NOMO-1 treated with dmso at 0.1 percent for 144 hours (cell line): ENCODE data around the gene MAPRE2.

Experiments used
- DNase-seq: peaks from one replicate; lab custom pipeline; 2025; ENCODE audit not compliant: unreplicated experiment; lab: John Stamatoyannopoulos, UW

The MAPRE2 gene

GRCh38 chr18:35174093-35174731 lies 133.0 kb downstream of the MAPRE2 start:
- DNase-seq, result peak; percentile 73

- no peak for DNase-seq
Observed at GRCh38 chr18:35174745-35175144, 133.5 kb downstream of the MAPRE2 start.

GRCh38 chr18:35176925-35177324 lies 135.7 kb downstream of the MAPRE2 start:
- no peak for DNase-seq

GRCh38 chr18:35178260-35178659 lies 137.0 kb downstream of the MAPRE2 start:
- DNase-seq, result no peak

GRCh38 chr18:35179906-35180305 lies 138.7 kb downstream of the MAPRE2 start:
- no peak for DNase-seq

- DNase-seq, result no peak
Observed at GRCh38 chr18:35180455-35180854, 139.2 kb downstream of the MAPRE2 start.

GRCh38 chr18:35182151-35182550 lies 140.9 kb downstream of the MAPRE2 start:
- no peak for DNase-seq

GRCh38 chr18:35183886-35184285 lies 142.7 kb downstream of the MAPRE2 start:
- no peak for DNase-seq

- no peak for DNase-seq
Observed at GRCh38 chr18:35185771-35186170, 144.6 kb downstream of the MAPRE2 start.

- no peak for DNase-seq
Observed at GRCh38 chr18:35186291-35187034, 145.2 kb downstream of the MAPRE2 start.

GRCh38 chr18:35189510-35189909 lies 148.3 kb downstream of the MAPRE2 start:
- DNase-seq, result no peak

- DNase-seq, result no peak
Observed at GRCh38 chr18:35190948-35191697, 149.9 kb downstream of the MAPRE2 start.

GRCh38 chr18:35191698-35192025 lies 150.4 kb downstream of the MAPRE2 start:
- DNase-seq, result no peak

- DNase-seq, result no peak
Observed at GRCh38 chr18:35192415-35192814, 151.2 kb downstream of the MAPRE2 start.
